Kidney (tissue), 14 donors: ENCODE results near the gene LCOR. TPM values are rescaled to one million over a fixed set of nuclear protein-coding genes. Genes with fewer than 3 reads are reported as not detected.
"Not testable (repeated sequence)": the region's sequence is repeated elsewhere in the genome, so short reads cannot be mapped to it uniquely, and the experiment has no call there.

Experiments
- DNase-seq, 5 donors: peaks; one replicate each; pipeline ENCODE4 v3.0.0-alpha.2; 2013 to 2020
- FAIRE-seq: peaks from 2 replicates; lab custom pipeline; 2012; peaks lifted over from hg19 to GRCh38; lab: Jason Lieb, UNC
- H3K27ac ChIP-seq, 2 donors: one replicate each; pipeline ENCODE4 v1.7.0; 2013; ENCODE audit warnings: low read depth in 2 of 2, low read length in 2 of 2, inconsistent platforms in 1 of 2
- H3K27me3 ChIP-seq: one replicate; pipeline ENCODE4 v1.7.1; 2013; ENCODE audit warnings: low read length, inconsistent platforms; ENCODE audit not compliant: control insufficient read depth, insufficient read depth
- H3K36me3 ChIP-seq, 3 donors: one replicate each; pipeline versions ENCODE4 v1.7.0 to v1.7.1; 2013; ENCODE audit warnings: low read length in 3 of 3, control low read depth in 1 of 3, inconsistent platforms in 1 of 3; ENCODE audit not compliant: insufficient read depth in 3 of 3, control insufficient read depth in 2 of 3
- H3K4me1 ChIP-seq, 3 donors: one replicate each; pipeline versions ENCODE4 v1.7.0 to v1.7.1; 2013; ENCODE audit warnings: low read length in 3 of 3, inconsistent platforms in 1 of 3, low read depth in 1 of 3; ENCODE audit not compliant: control insufficient read depth in 2 of 3, insufficient read depth in 2 of 3
- H3K4me3 ChIP-seq, 3 donors: one replicate each; pipeline versions ENCODE4 v1.7.0 to v1.8.1; 2013; ENCODE audit warnings: low read length in 3 of 3, control low read depth in 1 of 3, inconsistent platforms in 1 of 3
- H3K9ac ChIP-seq, 3 donors: one replicate each; pipeline versions ENCODE4 v1.7.0 to v1.7.1; 2013; ENCODE audit warnings: low read length in 3 of 3, control low read depth in 1 of 3, inconsistent platforms in 1 of 3
- H3K9me3 ChIP-seq, 3 donors: one replicate each; pipeline versions ENCODE4 v1.7.0 to v1.7.1; 2013; ENCODE audit warnings: low read length in 3 of 3, control low read depth in 1 of 3, inconsistent platforms in 1 of 3; ENCODE audit not compliant: control insufficient read depth in 2 of 3, insufficient read depth in 1 of 3
- intact Hi-C: fragments of 100-400 bp; cut with DNase I; formaldehyde crosslinking; loops from one replicate; pipeline ENCODE4 v1.11.1; 2022
- polyA plus RNA-seq: library from polyadenylated mRNA; stranded (reverse); fragments of 350-450 nt; fragmentation: Illumina TruSeq; extraction: RNeasy Lipid Tissue Mini Kit (QIAGEN cat#74804); gene quantifications from one replicate; pipeline ENCODE4 v1.2.3, GENCODE V29; 2014; ENCODE audit warnings: low read depth, low replicate concordance; ENCODE audit not compliant: insufficient read depth
- total RNA-seq: library from RNA; stranded (reverse); fragmentation: NEBNext Ultra II Directional; extraction: Animal tissue kit (Norgen Biotek cat#: 25700); gene quantifications from one replicate; pipeline ENCODE4 v1.2.1, GENCODE V29; 2021
- TF ChIP-seq, protein P1 (sequence below): IDR thresholded peaks from 3 replicates; pipeline ENCODE4 v1.5.1; 2012; ENCODE audit warnings: mild to moderate bottlenecking, moderate library complexity, borderline replicate concordance; ENCODE audit not compliant: insufficient read depth; ENCODE audit errors: extremely low read depth
- donor health status: control.
- donor health status: control.
- donor health status: control.
- donor health status: control.
- donor health status: control.
- donor health status: DM: yes; HTN: yes; CAD: no.
- donor health status: Normal renal cell carcinoma (clear cell type).

Gene LCOR
- total and polyA plus RNA-seq, 2 donors from 2014 or later: 2.8 to 48.5 TPM

DNA sequence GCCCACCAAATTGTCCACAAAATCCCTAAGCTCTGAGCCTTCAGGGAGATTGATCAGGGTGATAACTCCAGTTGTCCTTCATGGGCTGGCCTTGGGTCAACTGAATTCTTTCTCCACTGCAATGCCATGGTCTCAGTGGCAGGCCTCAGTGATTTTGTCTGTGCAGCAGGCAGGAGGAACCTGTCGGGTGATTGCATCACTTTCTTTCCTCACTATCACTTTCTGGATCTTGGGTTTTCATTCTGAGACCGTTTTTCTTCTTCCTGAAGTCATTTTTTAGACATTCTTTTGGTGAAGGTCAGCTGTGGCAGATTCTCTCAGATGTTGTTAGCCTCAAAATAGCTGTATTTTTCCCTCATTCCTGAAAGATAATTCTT, 28.8 kb upstream of the LCOR start:
- H3K4me3 ChIP-seq: no peak overlapping the region
- DNase-seq: no peak
- no peak for FAIRE-seq
- no peaks in the 10 kb centered on the region for H3K36me3 ChIP-seq
- H3K27ac ChIP-seq: no peak overlapping the region
- peaks cover 0 to 5% (median 0%) of the 10 kb centered on the region in 3 donors for H3K9me3 ChIP-seq
- intact Hi-C loops: no loop called here
- H3K9ac ChIP-seq: no peak overlapping the region
- TF ChIP-seq, protein P1, sequence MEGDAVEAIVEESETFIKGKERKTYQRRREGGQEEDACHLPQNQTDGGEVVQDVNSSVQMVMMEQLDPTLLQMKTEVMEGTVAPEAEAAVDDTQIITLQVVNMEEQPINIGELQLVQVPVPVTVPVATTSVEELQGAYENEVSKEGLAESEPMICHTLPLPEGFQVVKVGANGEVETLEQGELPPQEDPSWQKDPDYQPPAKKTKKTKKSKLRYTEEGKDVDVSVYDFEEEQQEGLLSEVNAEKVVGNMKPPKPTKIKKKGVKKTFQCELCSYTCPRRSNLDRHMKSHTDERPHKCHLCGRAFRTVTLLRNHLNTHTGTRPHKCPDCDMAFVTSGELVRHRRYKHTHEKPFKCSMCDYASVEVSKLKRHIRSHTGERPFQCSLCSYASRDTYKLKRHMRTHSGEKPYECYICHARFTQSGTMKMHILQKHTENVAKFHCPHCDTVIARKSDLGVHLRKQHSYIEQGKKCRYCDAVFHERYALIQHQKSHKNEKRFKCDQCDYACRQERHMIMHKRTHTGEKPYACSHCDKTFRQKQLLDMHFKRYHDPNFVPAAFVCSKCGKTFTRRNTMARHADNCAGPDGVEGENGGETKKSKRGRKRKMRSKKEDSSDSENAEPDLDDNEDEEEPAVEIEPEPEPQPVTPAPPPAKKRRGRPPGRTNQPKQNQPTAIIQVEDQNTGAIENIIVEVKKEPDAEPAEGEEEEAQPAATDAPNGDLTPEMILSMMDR: no peak
- H3K4me1 ChIP-seq: no peaks in the 10 kb centered on the region
- no peaks in the 10 kb centered on the region for H3K27me3 ChIP-seq

DNA sequence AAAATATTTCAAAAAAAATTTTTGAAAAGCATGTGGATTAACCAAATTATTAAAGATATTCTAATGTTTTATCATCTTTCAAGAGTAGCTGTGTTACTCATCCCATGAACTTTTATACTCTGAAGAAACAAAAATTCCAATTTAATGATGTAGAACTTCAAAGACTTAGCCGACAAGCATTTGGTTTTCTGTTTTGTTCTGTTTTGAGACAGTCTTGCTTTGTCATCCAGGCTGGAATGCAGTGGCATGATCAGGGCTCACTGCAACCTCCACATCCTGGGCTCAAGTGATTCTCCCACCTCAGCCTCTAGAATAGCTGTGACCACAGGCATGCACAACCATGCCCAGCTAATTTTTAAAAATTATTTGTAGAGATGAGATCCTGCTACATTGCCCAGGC, 17.8 kb upstream of the LCOR start:
- H3K4me1 ChIP-seq: no peaks in the 10 kb centered on the region
- no peak for FAIRE-seq
- DNase-seq: no peak
- no peak overlapping the region for H3K27ac ChIP-seq
- intact Hi-C loops: no loop called here
- no peaks in the 10 kb centered on the region for H3K27me3 ChIP-seq
- no peak overlapping the region for H3K4me3 ChIP-seq
- TF ChIP-seq, protein P1: no peak
- no peak overlapping the region for H3K9ac ChIP-seq
- no peaks in the 10 kb centered on the region for H3K9me3 ChIP-seq
- no peaks in the 10 kb centered on the region for H3K36me3 ChIP-seq

DNA sequence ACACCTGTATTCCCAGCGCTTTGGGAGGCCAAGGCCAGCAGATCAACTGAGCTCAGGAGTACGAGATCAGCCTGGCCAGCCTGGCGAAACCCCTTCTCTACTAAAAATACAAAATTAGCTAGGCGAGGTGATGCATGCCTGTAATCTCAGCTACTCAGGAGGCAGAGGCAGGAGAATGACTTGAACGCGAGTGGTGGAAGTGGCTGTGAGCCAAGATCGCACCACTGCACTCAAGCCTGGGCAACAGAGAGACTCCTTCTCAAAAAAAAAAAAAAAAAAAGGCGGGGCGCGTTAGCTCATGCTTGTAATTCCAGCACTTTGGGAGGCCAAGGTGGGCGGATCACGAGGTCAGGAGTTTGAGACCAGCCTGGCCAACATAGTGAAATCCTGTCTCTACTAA, 13.1 kb upstream of the LCOR start:
- FAIRE-seq, DNase-seq: not testable (repeated sequence)

DNA sequence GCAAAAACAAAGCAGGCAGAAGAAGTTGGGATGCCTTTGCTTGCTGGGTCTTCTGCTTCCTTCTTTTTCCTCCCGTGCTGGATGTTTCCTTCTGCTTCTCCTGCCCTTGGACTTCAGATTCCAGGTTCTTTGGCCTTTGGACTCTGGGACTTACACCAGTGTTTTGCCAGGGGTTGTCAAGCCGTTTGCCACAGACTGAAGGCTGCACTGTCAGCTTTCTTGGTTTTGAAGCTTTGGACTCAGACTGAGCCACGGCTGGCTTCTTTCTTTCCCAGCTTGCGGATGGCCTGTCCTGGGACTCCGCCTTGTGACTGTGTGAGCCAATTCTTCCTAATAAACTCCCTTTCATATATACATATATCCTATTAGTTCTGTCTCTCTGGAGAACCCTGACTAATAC, 11.3 kb upstream of the LCOR start:
- intact Hi-C loops: no loop called here
- Histone ChIP-seq H3K9ac (no peak overlapping the region), H3K4me3 (no peak overlapping the region), H3K4me1 (no peaks in the 10 kb centered on the region), H3K9me3 (no peaks in the 10 kb centered on the region), H3K27ac (no peak overlapping the region), H3K36me3 (no peaks in the 10 kb centered on the region), H3K27me3 (no peaks in the 10 kb centered on the region)
- TF ChIP-seq, protein P1: no peak
- DNase-seq (no peak), FAIRE-seq (no peak)

More for the DNA sequence above, 13.1 kb upstream of the LCOR start:
- H3K27ac ChIP-seq, H3K9ac ChIP-seq, H3K4me1 ChIP-seq, H3K36me3 ChIP-seq, H3K27me3 ChIP-seq, H3K9me3 ChIP-seq, intact Hi-C loops, H3K4me3 ChIP-seq: not testable (repeated sequence)
